ENCODE measurements around the gene SLC25A21.
"Not testable (repeated sequence)": the region's sequence is repeated elsewhere in the genome, so short reads cannot be mapped to it uniquely, and the experiment has no call there.

Gene SLC25A21

DNA sequence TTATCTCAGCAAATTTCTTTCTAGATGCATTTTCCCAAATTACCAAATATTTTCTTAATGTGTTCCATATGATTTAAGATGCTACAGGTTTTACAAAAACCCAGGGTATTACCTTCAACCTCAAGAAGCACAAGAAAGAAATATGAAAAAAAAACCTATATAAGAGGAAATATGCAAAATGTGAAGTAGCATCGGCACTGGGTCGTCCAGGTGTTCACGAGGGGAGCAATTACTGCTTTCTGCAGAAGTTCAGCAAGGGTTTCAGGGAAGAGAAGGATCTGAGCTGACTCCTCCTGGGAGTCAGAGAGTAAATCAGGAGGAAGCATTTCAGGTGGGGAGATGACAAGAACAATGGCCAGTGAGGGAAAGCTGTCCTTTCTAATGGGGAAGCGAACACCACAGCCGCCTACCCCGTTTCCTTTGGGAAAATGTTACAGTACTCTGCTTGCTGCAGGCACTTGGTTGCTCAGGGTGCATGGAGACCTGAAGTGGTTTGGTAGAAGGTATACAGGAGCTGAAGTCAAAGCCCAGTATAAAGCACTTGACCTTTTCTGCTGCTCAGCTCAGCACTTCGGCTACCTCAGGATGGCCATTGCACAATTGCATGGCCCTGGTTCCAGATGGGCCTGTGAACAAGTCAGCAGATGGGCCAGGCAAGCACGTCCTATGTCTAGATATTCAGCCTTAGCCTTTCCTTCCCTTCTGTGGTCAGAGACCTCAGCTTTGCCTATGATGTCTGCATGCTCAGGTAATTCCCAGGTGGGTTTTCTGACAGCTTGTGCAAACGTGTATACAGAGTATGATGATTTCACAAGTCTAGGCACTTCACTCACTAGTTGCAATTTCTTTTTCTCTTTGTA, 355.1 kb downstream of the SLC25A21 start:
- no peak for DNase-seq

DNA sequence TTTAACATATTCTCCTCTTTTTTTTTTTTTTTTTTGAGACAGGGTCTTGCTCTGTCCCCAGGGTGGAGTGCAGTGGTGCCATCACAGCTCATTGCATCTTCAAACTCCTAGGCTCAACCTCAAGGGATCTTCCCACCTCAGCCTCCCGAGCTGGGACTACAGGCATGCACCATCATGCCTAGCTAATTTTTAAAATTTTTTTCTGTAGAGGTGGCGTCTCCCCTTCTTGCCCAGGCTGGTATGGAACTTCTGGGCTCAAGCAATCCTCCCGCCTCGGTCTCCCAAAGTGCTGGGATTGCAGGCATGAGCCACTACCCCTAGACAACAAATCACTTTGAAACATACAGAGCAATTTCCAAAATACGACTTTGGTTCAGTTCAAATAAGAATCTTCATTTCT, 355.9 kb downstream of the SLC25A21 start:
- no peak for DNase-seq

DNA sequence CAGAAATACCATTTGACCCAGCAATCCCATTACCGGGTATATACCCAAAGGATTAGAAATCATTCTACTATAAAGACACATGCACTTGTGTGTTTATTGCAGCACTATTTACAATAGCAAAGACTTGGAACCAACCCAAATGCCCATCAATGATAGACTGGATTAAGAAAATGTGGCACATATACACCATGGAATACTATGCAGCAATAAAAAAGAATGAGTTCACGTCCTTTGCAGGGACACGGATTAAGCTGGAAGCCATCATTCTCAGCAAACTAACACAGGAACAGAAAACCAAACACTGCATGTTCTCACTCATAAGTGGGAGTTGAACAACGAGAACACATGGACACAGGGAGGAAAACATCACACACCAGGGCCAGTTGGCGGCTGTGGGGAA, 357.6 kb downstream of the SLC25A21 start:
- DNase-seq, result not testable (repeated sequence)

DNA sequence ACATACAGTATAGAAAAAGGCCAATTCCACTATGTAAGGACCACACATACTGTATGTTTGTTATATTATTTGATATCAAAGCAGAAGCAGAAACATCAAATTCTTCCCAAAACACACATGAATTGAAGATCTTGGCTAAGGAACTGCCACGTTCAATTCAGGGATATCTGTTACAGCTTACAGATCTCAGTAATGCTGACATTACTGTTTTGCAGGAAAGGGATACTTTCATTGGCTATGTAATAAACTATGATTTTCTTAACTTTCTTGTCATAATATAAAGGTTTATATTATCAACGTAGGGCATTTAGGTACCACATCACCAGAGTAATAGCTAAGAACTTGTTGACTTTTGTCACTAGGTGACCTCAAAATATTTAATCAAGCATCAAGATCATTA, 362.2 kb downstream of the SLC25A21 start:
- DNase-seq, result no peak

DNA sequence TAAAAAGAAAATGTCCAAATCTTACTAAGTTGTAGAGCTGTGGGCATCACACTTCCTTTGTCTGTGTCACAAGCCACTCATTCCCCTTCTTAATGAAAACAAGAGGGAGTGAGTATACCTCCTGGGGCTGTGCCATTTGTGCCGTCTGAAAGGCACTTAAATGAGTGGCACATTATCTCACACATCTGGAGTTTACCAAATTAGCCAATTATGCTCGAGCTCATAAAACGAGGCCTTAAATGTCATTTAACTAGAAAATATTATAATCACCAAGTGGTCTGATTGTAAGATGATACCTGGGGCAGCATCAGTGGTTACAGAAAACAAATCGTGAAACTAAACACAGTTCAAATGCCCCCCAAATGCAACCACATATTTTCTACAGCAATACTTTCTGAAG, 364.7 kb downstream of the SLC25A21 start:
- no peak for DNase-seq

DNA sequence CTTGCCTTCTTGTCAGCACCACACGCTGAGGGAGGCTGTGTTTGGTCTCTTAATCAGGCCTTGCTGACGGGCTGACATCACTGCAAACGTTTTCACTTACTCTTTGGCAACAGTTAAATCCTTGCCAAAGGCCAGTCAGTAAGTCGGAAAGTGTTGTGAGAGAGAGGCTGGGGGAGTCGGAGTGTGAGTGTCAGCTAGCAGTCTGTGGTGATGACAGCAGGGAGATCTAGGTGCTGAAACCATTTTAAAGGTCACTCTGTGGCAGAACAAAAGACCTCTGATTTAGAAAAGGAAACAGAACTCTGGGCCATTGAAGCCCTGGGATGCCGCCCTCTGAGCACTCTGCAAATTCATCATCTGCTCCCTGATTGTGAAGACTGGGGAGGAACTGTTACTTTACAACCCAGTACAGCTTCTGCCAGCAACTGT, 367.3 kb downstream of the SLC25A21 start:
- DNase-seq, result no peak

DNA sequence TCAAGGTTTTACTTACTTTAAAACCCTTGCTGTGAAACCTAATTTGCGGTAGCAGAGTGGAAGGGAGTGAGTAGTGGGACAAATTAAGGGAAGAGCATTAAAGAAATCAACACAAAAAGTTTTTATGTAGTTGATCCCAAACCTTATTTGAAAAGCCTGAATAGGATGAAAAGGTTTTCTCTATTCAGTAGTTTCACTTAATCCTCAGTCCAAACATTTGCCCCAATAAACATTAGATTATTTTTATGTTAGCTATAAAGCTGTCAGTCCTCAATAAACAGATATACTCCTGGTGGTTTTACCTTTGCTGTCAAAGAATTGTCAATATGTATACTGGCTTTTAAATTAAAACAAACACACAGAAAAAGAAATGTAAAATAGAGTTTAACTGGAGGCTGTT, 374.8 kb downstream of the SLC25A21 start:
- DNase-seq, result no peak

DNA sequence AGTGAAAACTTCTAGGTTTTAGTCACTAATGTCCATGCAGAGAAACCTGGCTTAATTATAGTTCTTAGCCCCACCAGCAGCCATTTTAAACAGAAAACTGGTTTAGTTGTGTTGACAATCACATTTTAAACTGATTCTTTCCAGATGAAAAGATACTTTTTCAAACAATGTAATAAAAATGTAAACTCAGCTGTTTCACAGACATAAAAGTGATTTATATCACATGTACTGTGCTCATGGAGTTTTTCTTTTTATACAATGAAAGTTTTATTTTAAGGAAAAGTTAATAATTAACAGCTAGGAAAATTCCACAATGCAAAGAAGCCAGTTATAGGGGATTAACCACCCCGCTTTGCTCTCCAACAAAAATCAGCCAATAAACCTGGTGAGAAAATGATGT, 381.0 kb downstream of the SLC25A21 start:
- DNase-seq, result no peak

DNA sequence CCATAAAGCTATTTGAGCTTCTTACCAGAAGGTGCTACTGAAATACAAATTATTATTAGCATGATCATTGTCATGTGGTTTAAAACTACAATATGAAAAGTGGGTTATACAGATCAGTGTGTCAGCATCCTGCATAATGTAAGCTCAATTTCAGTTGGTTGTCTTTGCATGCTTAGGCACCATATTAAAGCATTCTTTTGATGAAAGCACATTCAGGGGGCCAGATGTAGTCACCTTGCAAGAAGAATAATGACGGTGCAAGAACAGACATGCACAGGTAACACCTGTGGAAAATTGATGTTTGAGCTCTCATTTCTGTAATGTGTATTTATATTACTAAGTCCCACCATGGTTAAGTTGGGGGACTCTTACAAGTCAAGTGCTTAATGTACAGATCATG, 386.9 kb downstream of the SLC25A21 start:
- DNase-seq, result no peak

DNA sequence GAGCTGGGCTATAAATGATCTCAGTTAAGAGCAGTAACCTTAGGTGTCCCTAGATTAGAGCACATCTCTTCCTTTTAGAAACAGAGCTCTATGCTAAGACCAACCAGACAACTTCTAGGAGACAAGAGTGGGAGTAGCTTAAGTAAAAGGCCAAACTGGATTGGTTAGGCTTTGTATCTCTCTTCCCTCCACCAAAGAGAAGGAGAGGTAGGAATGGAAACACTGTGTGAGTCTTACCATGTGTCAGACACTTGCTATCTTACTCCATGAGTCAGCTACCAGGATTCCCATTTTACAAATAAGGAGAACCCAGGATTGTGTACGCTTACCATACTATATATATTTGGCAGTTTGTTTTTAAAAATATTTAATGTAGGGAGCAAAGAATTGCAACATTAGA, 387.9 kb downstream of the SLC25A21 start:
- DNase-seq, result no peak

DNA sequence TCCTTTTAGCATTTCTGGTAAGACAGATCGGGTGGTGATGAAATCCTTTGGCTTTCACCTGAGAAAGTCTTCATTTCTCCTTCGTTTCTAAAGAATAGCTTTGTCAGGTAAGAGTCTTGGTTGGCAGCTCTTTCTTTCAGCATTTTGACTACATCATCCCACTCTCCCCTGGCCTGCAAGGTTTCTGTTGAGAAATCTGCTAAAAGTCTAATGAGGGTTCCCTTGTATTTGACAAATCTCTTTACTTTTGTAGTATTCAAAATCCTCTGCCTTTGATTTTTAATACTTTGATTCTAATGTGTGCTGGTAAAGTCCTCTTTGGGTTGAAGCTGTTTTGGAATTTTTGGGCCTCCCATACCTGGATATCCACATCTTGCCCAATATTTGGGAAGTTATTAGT, 390.5 kb downstream of the SLC25A21 start:
- no peak for DNase-seq

DNA sequence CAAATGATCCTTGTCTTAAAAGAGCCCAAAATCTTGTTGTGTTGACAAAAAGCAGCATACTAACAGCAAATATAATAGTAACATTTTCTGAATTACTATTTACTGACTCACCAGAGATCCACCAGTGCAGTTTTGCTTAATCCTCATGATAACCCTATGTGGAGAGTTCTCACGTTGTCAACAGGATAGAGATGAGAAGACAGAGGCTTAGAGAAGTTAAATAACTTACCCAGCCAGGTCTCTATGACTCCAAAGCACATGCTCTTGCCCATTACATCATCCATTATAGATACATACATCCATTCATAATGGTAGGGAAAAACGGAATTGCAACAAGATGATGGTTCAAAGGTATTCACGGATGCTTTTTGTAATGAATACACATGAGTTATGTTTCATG, 398.8 kb downstream of the SLC25A21 start:
- DNase-seq, result no peak

DNA sequence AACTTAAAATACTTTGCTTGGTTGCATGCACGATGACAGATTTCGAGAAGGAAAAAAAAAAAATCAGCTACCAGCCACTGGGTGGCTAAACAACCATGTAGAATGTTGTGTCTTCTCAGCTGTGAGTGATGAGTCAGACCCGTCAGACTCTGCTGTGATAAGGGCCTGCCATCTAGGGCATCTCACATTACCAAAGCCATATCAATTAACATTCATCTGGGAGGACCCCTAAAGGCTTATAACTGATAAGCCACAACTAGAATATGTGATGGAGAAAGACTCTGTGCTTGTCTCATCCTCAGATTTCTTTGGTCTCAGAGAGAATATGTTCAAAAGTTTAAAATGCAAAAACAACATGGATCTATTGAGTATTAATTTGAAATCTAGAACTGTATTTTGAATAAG, 399.3 kb downstream of the SLC25A21 start:
- no peak for DNase-seq

DNA sequence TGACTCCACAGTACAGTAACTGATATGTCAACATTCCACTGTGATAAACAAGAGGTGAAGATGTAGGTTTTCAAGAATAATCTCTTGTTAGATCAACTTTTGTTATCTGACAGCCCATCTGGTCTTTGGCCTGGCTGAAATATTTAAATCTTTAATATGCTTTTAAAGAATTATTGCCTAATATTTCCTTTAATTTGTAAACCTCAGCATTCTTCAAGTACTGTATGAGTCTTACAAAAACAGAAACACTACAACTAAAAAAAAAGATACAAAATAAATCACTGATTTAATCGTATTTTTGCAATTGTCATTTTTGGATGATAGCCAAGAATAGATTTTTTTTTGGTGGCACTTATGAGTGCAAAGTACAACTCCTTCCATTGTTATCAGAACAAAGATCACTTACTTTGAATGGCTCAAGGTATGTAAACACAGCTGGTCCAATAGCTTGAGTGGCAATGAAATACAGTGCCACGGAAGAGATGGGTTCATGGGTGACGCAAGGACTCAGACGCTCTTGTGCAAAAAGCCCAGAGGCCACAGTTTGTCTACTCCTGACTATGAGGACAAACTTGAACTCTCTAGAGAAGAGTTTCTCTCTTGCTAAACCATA, 401.3 kb downstream of the SLC25A21 start:
- DNase-seq, result no peak

DNA sequence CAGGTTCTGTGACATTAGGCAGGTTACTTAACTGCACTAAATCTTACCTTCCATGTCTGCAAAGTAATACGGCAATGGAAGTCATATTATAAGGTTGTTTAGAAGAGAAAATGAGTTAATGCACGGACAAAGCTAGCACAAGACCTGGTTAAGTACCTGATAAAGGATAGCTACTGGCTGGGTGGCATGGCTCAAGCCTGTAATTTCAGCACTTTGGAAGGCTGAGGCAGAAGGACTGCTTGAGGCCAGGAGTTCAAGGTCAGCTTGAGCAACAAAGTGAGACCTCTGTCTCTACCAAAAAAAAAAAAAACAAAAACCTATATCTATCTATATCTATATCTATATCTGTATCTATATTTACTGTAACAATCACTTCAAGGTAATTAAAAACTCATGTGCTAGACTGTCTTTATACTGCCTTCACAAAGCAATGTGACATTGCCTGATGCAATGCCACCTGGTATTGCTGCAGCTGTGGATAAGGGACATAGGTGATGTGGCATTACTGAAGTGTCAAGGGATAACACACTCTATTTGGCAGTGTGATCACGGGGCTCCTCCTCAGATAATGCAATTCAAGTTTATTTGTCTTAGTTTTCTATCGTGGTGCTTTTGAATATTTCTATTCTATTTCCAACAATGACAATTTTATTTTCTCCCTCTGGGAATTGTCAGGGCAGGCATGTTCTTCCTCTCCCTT, 403.6 kb downstream of the SLC25A21 start:
- DNase-seq, result no peak

DNA sequence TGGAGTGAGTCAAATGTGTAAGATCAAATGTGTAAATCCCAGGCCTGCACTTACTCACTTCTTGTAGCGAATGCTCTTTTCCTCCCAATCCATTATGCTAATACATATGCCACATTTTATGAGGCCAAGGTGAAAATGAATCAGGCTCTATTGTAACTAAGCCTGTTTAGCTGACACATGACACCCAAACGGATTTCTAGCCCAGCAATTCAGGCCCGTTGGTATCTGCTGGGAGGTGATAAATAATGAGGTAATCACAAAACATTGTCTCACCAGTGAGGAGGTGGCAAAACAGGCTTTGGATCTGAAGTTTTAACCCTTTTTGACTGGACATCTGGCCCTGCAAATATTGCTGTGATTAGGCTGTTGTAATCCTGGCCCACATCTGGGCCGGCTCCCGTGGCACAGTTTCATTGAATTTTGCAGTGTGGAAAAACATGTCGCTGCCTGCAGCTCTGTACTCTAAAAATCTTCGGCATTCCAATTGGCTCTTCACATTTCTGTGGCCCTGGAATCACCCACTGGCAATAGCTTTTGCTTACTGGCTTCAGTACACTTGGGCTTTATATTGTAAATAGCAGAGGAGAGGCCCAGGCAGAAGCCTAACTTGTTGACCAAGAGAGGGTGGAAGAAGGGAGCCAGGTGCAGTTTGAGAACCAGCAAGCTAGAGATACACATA, 404.7 kb downstream of the SLC25A21 start:
- DNase-seq, result no peak

DNA sequence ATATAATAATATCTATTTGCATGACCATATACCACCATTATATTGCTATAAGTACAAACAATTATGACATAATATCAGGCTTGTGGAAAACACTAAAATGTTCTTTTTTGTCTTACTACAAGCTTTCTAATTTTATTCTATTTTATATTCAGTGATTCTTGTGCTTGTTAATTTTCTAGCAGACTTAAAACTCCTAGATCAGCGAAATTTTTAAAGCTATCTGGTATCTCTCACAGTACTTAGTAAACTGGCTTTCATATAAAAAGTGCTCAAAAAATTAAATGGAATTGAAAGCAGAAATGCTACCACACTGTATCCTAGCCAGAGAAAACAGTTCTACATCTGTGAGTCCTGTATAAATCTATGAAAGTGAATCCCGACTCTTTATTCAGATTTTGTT, 405.4 kb downstream of the SLC25A21 start:
- DNase-seq, result no peak

DNA sequence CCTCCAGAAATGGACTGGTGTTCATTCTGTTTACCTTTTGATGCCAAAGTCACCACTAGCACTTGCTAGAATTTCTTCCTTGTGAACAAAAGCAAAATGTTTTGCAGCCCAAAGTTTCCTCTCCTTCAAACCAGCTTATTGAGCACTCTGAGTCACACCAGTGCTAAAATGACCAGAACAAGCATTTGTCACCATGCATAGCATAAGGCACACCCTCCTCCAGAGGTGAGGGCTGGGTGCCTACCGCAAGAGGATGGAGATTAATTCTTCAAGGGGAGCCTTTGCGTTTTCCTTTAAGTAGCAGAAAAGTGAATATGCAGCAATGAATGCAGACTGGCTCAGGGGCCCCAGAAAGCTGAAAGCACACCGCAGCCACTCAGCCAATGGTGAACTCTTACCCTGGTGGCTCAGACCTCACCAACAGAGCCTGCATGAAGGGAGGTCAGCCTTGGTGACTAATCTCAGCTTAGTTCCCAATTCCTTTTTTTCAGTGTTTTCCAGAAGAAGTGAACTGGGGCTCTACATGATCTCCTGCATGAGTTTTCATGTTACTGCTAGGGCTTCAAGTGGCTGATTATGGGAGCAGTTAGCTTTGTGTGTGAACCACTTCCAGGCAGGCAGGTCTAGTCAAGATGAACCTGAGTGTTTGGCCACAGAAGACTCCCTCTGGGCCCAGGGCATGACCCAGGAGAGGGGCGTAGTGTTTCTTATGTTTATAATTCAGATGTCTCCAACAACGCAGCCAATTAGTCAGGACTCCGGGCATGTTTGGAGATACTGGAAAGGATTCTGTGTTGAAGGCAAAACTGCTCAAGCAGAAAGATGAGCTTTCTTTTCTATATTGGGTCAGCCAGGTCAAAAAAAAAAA, 414.4 kb downstream of the SLC25A21 start:
- DNase-seq, result no peak

DNA sequence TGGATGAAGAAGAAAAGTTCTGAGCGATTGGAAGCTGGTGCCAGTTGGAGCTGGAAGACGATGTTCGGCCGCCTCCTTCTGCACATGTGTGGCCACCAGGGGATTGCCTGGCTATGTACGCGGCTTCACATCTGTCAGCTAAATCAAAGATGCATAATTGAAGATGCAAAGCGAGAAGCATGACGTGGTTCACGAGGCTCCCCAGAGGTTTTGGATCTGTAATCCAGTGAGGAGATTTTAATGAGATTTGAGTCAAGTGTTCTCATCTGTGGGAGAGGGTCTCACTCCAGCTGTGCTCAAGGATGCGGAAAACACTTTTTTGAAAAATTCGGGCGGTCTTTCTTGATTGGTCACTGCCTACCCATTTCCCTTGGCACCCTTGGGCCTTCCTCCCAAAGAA, 416.2 kb downstream of the SLC25A21 start:
- no peak for DNase-seq

DNA sequence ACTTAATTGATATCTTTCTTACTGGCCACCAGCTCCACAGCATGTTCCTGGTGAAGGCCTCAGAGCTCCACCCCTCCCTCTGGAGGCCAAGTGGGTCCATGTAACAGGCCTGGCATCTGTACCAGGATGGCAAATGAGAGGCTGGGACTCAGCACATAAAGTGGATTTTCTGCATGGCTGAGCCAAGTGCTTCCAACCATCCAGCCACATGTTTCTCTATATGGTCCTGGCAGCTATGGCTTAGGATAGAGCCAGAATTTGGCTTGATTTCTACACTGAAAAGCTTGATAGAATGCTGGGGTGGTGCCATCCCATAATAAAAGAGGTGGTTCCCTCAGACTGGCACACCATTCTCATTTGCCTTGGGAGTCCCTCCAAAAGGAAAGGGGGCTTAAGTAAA, 416.6 kb downstream of the SLC25A21 start:
- DNase-seq, result no peak

DNA sequence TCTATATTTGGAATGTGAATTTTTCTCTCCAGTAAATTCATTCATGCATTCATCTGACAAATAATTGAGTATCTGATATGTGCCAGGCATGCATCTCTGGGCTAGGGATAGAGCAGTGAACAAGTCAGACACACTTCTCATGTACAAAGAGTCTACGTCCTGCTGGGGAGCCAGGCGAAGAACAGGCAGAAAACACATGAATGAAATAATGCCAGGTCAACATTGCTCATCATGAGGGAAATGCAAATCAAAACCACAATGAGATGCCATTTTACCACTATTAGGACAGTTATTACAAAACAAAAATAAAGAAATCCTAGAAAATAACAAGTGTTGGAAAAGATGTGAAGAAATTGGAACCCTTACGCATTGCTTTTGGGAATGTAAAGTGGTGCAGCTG, 420.5 kb downstream of the SLC25A21 start:
- no peak for DNase-seq

DNA sequence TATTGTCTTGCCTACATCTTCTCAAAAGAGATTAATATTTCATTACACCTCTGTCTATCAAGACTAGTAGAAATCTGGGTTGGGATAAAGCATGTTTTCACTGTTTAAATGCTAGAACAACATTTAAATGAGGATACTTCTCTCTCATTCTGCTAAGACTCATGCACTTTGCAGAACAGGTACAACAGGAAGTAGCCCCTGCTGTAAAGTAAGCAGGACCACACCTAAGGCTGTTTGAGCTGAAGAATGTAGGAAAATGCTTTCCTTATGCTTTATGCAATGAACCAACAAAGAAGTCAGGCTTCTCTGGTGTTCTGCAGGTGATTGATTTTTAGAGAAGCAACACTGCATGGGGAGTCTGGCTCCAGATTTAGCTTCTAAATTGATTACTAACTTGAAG, 421.3 kb downstream of the SLC25A21 start:
- DNase-seq, result no peak

All from activated effector memory CD4-positive, alpha-beta T cell treated with Interleukin-2 at 50 U/mL for 16 hours (primary cell).